Caki2 (cell line): ENCODE data around the gene KLHL3. TPM values are rescaled to one million over a fixed set of nuclear protein-coding genes. Genes with fewer than 3 reads are reported as not detected.
A peak's percentile ranks its signal among the peaks of the same experiment; 100 is the strongest.
"Not testable (repeated sequence)": the region's sequence is repeated elsewhere in the genome, so short reads cannot be mapped to it uniquely, and the experiment has no call there.

Source experiments
- DNase-seq: peaks from one replicate; pipeline ENCODE4 v3.0.0-alpha.2; 2015; ENCODE audit warnings: low read depth
- in situ Hi-C: cut with HindIII; loops from 2 replicates; pipeline ENCODE4 v1.10.0; 2016; ENCODE audit warnings: low sequenced_read_pairs, low pct_unique_long_range_greater_than_20kb, mixed read lengths
- total RNA-seq: library from RNA; depleted of rRNA; stranded (reverse); fragments of >200 nt; shearing (Covaris generic); gene quantifications from 2 replicates; pipeline ENCODE4 v1.2.3, GENCODE V29; 2014; ENCODE audit warnings: low replicate concordance; rRNA removed

Gene KLHL3
- total RNA-seq = not detected in 2 replicates

GRCh38 chr5:137735555-137736284, at the start of gene KLHL3:
TSS of gene KLHL3 (minus strand) at chr5:137736089. CDS start at chr5:137735646, 443 bp downstream.
- in situ Hi-C loops = no loop called here
- no peak for DNase-seq

- DNase-seq = no peak
- in situ Hi-C loops = no loop called here
These were observed 47.2 kb upstream of the KLHL3 start for GRCh38 chr5:137782984-137783536.

GRCh38 chr5:137782055-137782454, 46.2 kb upstream of the KLHL3 start:
- no peak for DNase-seq
- in situ Hi-C loops = no loop called here

GRCh38 chr5:137778772-137779564, 43.1 kb upstream of the KLHL3 start:
- in situ Hi-C loops = no loop called here
- DNase-seq = peak; percentile 7

GRCh38 chr5:137767937-137768336, 32.0 kb upstream of the KLHL3 start:
- DNase-seq, in situ Hi-C loops: not testable (repeated sequence)

- in situ Hi-C loops = no loop called here
These were observed 25.7 kb upstream of the KLHL3 start for GRCh38 chr5:137761566-137761965.

GRCh38 chr5:137760719-137761516, 25.0 kb upstream of the KLHL3 start:
- in situ Hi-C loops = no loop called here
- no peak for DNase-seq

More at GRCh38 chr5:137761566-137761965, 25.7 kb upstream of the KLHL3 start:
- no peak for DNase-seq

GRCh38 chr5:137760294-137760693, 24.4 kb upstream of the KLHL3 start:
- no peak for DNase-seq
- in situ Hi-C loops = no loop called here

GRCh38 chr5:137758715-137759306, 22.9 kb upstream of the KLHL3 start:
- in situ Hi-C loops = no loop called here
- no peak for DNase-seq

GRCh38 chr5:137758121-137758520, 22.2 kb upstream of the KLHL3 start:
- no peak for DNase-seq
- in situ Hi-C loops = no loop called here

- no peak for DNase-seq
- in situ Hi-C loops = no loop called here
These were observed 21.7 kb upstream of the KLHL3 start for GRCh38 chr5:137757634-137758033.

GRCh38 chr5:137754961-137755762, 19.3 kb upstream of the KLHL3 start:
- in situ Hi-C loops = no loop called here

GRCh38 chr5:137754188-137754960, 18.5 kb upstream of the KLHL3 start, which contains the start of gene HNRNPA0:
TSS of gene HNRNPA0 (minus strand) at chr5:137754363. CDS start at chr5:137754066, 297 bp downstream.
- peak; percentile 93 for DNase-seq
- in situ Hi-C loops = no loop called here

More at GRCh38 chr5:137754961-137755762, 19.3 kb upstream of the KLHL3 start:
- no peak for DNase-seq

GRCh38 chr5:137753691-137754187, 17.9 kb upstream of the KLHL3 start:
- in situ Hi-C loops = no loop called here

GRCh38 chr5:137752905-137753690, 17.2 kb upstream of the KLHL3 start:
- peak; percentile 30 for DNase-seq
- in situ Hi-C loops = no loop called here

More at GRCh38 chr5:137753691-137754187, 17.9 kb upstream of the KLHL3 start:
- no peak for DNase-seq
